ENCODE data around the gene LKAAEAR1.

DNA sequence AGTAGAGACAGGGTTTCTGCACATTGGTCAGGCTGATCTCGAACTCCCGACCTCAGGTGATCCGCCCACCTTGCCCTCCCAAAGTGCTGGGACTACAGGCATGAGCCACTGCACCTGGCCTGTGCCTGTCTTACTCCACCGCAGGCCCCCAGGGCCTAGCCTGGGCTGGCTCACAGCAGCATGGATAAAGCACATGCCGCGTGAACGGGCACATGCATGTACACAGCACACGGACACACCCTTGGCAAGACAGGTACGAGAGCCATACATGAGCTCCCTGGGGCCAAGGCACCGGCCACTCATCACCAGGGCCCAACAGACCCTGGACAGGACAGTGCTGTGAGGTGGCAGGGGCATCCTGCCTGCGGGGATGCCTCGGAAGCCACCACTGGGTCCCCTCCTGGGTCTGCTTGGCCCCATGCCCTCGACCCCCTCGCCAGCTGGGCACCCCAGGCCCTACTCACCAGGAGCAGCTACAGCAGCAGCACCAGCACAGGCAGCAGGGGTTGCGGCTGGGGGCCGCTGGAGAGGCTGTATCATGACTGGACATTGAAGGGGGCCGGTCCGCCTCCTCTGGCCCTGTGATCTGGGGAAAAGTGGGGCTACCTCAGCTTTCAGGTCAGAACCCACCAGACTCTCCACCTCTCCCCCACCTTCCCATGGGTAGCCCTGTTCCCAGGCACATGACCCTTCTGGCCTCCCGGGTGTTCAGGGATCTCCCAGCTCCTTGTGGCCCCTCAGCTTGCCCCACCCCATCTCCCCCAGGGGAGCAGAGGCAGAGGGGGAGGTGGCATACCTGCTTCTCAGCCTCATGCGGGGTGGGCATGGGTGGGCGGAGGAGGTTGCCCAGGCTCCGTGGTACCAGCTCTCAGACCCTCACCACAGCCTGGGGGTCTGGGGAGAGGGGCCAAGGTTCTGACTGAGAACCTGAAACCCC is 7.9 kb downstream of the LKAAEAR1 start:
- TF ChIP-seq POLR2A (IDR thresholded peaks at IDR 0.05) (no peak), EP300 (IDR thresholded peaks at IDR 0.05) (no peak), POLR2AphosphoS5 (IDR thresholded peaks at IDR 0.05) (no peak)
- TF ChIP-seq, protein P1, sequence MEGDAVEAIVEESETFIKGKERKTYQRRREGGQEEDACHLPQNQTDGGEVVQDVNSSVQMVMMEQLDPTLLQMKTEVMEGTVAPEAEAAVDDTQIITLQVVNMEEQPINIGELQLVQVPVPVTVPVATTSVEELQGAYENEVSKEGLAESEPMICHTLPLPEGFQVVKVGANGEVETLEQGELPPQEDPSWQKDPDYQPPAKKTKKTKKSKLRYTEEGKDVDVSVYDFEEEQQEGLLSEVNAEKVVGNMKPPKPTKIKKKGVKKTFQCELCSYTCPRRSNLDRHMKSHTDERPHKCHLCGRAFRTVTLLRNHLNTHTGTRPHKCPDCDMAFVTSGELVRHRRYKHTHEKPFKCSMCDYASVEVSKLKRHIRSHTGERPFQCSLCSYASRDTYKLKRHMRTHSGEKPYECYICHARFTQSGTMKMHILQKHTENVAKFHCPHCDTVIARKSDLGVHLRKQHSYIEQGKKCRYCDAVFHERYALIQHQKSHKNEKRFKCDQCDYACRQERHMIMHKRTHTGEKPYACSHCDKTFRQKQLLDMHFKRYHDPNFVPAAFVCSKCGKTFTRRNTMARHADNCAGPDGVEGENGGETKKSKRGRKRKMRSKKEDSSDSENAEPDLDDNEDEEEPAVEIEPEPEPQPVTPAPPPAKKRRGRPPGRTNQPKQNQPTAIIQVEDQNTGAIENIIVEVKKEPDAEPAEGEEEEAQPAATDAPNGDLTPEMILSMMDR (IDR thresholded peaks at IDR 0.05): no peak
